SK-MEL-5 (cell line): ENCODE data around the gene GCNT3. TPM values are rescaled to one million over a fixed set of nuclear protein-coding genes. Genes with fewer than 3 reads are reported as not detected.
A peak's percentile ranks its signal among the peaks of the same experiment; 100 is the strongest.
"Not testable (repeated sequence)": the region's sequence is repeated elsewhere in the genome, so short reads cannot be mapped to it uniquely, and the experiment has no call there.

ENCODE experiments used
- DNase-seq: peaks from one replicate; pipeline ENCODE4 v3.0.0-alpha.2; 2016; ENCODE audit warnings: low read depth, low spot score
- in situ Hi-C: cut with HindIII; loops from 2 replicates; pipeline ENCODE4 v1.10.0; 2016; ENCODE audit warnings: low sequenced_read_pairs, high pct_unique_total_duplicates, low pct_unique_long_range_greater_than_20kb
- total RNA-seq: library from RNA; depleted of rRNA; stranded (reverse); fragments of >200 nt; shearing (Covaris generic); gene quantifications from 2 replicates; pipeline ENCODE4 v1.2.3, GENCODE V29; 2014

GCNT3 gene
- total RNA-seq, 1 experiment from 2014 or later = 0.48 TPM

DNA sequence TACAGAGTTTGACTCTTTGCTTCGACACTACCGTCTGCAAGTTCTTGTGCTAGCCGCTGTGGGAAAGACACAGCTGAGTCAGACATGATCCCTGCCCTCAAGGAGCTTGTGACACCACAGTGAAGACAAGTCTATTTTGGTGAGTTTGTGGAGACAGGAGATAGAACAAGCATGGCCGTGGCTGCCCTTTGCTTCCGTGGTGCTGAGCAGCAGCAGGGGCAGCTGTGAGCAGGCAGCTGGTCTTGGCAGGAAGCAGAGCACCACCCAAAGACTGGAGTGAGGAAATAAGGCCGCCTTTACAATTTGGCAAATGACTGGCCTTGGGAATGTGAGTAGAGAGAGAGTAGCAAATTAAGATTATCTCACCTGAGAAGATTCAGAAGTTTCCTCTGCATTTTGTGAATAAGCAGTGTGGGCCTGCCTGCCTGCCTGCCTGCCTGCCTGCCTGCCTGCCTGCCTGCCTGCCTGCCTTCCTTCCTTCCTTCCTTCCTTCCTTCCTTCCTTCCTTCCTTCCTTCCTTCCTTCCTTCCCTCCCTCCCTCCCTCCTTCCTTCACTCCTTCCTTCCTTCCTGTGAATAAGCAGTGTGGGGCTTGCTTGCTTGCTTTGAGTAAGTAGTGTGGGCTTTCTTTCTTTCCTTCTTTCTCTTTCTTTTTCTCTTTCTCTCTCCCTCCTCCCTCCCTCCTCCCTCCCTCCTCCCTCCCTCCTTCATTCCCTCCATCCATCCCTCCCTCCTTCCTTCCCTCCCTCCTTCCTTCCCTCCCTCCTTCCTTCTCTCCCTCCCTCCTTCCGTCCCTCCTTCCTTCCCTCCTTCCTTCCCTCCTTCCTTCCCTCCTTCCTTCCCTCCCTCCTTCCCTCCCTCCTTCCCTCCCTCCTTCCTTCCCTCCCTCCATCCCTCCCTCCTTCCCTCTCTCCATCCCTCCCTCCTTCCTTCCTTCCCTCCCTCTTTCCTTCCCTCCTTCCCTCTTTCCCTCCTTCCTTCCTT is 1.6 kb upstream of the GCNT3 start:
- no peak for DNase-seq
- in situ Hi-C loops = no loop called here

DNA sequence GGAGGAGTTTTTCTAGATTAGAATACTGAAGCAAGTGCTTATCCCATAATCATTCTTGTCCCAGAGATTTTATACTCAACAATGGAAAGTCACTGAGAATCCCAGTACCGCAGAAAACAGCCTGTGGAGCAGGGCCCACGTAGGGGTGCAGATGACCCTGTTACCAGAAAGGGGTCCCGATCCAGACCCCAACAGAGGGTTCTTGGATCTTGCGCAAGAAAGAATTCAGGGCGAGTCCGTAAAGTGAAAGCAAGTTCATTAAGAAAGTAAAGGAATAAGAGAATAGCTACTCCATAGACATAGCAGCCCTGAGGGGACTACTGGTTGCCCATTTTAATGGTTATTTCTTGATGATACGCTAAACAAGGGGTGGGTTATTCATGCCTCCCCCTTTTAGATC is 2.6 kb downstream of the GCNT3 start:
- DNase-seq = no peak
- in situ Hi-C loops = no loop called here

DNA sequence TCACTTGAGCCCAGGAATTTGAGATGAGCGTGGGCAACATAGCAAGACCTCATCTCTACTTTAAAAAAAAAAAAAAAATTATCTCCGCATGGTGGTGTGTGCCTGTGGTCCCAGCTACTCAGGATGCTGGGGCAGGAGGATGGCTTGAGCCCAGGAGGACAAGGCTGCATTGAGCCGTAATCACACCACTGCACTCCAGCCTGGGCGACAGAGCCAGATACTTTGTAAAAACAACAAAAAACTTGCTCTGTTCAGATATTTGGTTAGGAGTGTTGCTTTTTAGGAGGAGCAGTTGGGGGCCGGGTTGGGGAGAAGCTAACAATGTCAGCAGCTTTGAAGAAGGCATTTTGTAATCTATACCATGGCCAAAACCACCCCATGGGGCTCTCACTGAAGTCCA is 4.1 kb downstream of the GCNT3 start:
- in situ Hi-C loops = no loop called here
- no peak for DNase-seq

DNA sequence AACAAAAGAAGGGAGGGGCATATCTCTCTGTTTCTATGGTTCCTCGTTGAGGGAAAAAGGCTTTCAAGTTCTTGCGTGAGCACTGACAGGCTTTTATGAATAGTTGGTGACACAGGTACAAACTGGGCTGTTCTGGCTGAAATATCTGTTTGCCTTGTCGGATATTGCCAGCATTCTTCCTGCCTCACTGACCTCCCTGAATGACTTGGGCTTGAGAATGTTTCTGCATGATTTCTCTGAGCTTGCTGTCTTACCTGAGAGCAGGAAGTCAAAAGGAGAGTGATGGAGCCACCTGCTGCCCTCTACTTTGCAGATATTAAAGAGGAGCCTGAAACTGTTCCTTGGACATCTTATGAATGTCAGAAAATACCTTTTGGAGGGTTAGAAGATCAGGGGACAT is 4.8 kb downstream of the GCNT3 start:
- DNase-seq = no peak
- in situ Hi-C loops = no loop called here

DNA sequence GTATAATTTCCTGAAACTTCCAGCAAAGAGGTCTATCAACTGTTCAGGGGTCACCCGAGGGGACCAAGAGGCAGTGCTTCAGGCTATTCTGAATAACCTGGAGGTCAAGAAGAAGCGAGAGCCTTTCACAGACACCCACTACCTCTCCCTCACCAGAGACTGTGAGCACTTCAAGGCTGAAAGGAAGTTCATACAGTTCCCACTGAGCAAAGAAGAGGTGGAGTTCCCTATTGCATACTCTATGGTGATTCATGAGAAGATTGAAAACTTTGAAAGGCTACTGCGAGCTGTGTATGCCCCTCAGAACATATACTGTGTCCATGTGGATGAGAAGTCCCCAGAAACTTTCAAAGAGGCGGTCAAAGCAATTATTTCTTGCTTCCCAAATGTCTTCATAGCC is 6.8 kb downstream of the GCNT3 start:
- no peak for DNase-seq
- in situ Hi-C loops = no loop called here

DNA sequence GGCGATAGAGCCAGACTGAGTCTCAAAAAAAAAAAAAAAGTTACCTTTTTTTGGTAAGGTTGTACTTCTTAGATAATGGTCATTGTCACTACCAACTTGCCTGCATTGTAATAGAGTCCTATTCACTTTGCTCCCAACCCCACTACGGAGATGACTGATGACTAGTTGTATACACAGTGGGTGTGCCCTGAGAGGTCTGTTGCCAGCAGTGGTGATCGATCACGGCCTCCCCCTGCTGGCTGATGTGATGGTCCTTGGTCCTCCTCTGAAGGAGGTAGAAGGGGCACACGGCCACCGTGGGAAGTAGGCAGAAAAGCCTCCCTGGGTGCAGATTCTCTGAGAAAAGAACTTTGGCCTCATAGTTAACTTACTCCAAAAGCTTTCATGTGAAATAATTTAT is 10.7 kb downstream of the GCNT3 start:
- in situ Hi-C loops = no loop called here
- DNase-seq = peak; percentile 73

DNA sequence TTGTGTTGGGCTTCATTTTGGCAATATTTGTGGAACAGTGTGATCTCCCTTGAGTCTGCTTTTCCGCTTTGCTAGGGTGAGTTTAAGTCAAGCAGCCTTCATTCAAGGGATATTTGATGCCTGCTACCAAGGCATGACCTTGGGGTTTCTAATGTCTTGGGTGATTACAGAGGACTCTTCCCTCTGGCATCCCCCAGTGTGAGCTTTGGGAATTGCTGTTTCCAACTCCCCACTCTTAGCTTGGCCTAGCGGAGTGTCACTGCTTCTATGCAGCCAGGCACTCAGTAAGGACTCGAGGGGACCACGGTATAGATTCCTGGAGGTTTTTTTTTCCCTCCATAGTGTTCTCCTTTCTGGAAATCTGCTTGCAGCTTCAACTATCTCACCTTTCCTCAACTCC is 21.1 kb downstream of the GCNT3 start:
- DNase-seq = peak; percentile 63
- in situ Hi-C loops = no loop called here

DNA sequence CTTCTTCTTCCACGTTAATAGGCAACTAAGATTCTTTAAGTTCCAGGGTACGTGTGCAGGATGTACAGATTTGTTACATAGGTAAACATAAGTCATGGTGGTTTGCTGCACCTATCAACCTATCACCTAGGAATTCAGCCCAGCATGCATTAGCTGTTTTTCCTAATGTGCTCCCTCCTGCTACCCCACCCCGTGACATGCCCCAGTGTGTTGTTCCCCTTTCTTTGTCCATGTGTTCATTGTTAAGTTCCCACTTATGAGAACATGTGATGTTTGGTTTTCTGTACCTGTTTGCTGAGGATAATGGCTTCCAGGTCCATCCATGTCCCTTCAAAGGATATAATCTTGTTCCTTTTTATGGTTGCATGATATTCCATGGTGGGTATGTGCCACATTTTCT is 24.6 kb downstream of the GCNT3 start:
- DNase-seq = no peak
- in situ Hi-C loops = no loop called here

DNA sequence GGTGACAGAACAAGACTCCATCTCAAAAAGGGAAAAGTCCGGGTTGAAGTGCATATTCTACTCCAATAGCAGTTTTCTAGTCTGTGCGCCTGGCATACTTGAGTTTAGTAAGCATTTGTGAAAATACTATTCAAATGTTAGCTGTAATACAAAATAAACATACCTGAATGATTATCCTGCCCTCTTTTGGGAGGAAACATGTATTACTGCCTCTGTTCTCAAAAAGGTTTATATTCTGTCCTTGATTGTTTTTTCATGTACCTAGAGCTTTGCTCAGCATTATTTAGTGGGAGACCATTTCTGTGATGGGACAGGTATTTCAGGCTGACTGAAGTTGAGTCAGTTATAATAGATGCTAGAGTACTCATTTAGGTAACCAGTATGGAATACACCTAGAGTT is 25.9 kb downstream of the GCNT3 start:
- peak; percentile 3 for DNase-seq
- in situ Hi-C loops = not testable (repeated sequence)

DNA sequence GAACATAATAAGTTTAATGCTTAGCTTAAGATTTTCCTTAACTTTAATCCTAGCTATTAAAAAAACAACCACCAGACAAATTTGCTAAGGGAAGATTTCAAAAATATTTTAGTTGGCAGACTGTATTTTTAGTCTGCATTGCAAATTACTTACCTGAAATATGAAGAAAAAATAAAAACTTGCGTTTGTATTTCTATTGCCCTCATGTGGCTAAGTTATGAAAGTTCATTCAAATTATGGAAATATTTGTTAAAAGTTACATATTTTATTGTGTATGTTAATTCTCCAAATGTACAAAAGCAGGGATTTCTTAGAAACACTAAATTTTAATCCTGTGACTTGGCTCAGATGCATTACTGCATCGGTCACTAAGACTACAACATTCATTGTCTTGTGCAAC is 30.8 kb downstream of the GCNT3 start:
- no peak for DNase-seq
- in situ Hi-C loops = no loop called here

DNA sequence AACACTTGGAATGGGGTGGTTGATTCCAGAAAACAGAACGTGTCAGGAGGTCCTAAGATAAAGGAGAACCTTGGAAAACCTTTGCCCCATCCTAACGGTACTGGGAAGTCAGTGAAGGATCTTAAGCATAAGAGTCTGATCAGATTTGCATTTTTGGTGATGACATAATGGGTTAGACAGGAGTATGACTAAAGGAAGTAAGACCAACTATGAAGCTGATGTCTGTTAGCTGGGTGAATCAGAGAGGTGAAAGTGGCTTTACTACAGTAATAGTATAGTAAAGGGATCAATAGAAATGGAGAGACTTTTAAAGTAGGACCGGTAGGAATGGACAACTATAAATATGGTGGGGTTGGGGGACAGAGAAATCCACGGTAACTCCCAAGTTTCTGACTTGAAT is 33.2 kb downstream of the GCNT3 start:
- in situ Hi-C loops = no loop called here

DNA sequence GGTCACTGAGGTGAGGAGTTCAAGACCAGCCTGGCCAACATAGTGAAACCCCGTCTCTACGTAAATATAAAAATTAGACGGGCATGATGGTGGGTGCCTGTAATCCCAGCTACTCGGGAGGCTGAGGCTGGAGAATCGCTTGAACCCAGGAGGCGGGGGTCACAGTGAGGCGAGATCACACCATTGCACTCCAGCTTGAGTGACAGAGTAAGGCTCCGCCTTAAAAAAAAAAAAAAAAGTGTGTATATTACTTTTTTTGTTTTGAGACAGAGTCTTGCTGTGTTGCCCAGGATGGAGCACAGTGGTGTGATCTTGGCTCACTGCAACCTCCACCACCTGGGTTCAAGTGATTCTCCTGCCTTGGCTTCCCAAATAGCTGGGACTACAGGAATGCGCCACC is 34.2 kb downstream of the GCNT3 start:
- in situ Hi-C loops, DNase-seq: not testable (repeated sequence)

More for the DNA sequence above, 33.2 kb downstream of the GCNT3 start:
- DNase-seq = no peak

DNA sequence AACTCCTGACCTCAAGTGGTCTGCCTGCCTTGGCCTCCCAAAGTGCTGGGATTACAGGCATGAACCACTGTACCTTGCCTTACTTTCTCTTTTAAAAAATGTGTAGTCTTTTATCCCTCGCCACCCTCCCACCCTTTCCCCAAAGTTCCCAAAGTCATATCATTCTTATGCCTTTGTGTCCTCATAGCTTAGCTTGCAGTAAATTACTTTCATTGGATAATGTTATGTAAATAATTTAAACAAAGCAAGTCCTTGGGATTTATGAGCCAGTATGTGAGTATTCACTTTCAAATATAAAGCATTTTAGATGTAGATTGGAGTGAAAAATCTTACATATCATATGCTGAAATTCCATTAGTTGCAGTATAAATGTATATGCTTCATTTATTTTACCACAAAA is 34.7 kb downstream of the GCNT3 start:
- in situ Hi-C loops = no loop called here
- no peak for DNase-seq

DNA sequence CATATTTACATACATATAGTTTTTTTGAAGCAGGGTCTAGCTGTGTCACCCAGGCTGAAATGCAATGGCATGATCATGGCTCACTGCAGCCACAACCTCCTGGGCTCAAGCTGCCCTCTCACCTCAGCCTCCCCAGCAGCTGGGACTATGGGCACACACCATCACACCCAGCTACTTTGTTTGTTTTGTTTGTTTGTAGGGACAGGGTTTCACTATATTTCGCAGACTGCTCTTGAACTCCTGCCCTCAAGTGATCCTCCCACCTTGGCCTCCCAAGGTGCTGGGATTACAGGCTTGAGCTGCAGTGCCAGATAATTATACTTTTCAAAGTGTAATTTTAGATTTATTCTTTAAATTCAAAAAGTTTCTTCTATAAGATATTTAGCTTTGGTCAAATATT is 35.5 kb downstream of the GCNT3 start:
- in situ Hi-C loops = no loop called here
- DNase-seq = no peak

DNA sequence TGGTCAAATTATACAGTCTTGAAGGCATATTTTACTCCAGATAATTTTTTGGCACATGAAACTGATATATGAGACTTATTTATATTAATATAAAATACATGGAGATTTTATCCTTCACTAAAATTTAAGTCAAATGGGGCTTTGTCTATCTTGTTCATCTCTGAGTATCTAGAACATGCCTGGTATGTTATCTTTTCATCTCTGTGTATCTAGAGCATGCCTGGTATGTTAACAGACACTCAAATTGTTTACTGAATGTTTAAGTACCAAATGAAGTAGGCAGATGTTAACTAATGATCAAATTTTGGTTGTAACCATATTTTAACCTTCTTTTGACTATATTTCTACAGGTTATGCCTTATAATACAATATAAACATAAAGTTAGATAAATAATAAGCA is 38.0 kb downstream of the GCNT3 start:
- DNase-seq = no peak
- in situ Hi-C loops = no loop called here

DNA sequence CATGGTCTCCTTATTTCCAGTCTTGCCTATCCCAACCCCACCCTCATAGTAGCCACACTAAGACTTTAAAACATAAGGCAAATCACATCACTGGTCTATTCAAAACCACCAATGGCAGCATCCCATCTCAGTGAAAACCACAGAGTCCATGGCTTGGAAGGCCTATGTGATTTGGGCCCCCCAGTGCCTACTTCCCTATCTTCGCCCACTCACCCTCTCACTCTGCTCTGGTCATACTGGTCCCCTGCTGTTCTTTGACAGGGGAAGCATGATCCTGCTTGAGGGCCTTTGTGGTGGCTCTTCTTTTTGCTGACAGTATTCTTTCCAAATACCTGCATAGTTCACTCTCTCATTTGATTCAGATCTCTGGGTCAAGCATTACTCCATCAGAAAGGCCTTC is 42.5 kb downstream of the GCNT3 start:
- in situ Hi-C loops = no loop called here
- DNase-seq = no peak

DNA sequence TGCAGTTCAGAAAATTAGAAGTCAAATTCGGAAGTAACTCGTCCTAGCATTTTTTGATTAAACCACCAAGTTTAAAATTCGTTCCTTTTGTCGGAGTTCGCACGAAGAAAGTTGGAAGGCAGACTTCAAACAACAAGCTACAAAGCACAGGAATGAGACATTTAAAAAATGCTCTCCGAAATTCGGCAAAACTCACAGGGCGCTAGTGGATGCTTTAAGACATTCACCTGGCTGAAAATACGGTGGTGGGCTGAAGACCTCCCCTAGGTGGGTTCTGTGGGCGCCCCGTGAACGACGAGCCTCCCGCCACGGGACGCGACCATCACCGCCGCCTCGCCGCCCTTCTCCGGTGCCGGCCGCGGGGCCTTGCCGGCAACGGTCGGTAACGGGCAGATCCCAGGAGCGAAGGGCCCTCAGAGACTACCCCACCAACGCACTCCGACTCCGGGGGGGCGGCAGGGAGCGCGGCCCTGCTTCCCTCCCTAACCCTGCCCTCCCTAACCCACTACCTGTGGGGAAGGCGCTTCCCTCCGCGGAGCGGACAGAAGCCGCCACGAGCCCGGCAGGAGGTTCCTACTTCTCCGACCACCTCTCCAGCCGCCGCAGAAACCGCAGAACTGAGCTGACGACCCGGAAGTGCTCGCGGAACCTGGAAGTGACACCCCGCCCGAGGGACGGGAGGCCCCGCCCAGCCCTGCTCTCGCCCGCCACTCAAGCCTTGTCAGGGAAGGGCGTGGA is 45.5 kb downstream of the GCNT3 start, which contains the start of gene GTF2A2:
Gene GTF2A2, minus strand, starts transcription at position 619 of the 738 bp plus-strand sequence. CDS start 5,238 bp downstream, outside the sequence.
- DNase-seq = peak; percentile 94
- in situ Hi-C loops = no loop called here

DNA sequence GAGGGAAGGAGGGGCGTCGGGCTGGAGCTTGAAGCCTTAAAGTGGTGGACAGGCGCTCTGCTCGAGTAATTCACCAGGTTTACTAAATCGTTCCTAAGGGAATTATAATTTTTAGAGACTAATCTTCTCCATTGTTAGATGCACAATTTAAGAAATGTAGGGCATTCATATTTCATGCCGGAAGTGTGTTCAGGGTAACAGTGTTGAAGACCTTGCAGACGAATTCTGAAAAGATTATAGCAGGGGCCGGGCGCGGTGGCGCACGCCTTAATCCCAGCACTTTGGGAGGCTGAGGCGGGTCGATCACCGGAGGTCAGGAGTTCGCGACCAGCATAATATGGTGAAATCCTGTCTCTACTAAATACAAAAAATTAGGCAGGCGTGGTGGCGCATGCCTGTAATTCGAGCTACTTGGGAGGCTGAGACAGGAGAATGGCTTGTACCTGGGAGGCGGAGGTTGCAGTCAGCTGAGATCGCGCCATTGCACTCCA is 46.1 kb downstream of the GCNT3 start:
- DNase-seq = no peak
- in situ Hi-C loops = no loop called here
